Aorta (tissue), 5 donors: Measurements from ENCODE around the gene RNF180. TPM values are rescaled to one million over a fixed set of nuclear protein-coding genes. Genes with fewer than 3 reads are reported as not detected.

ENCODE experiments used
- ATAC-seq: fragments of 200-7000 bp; cut with Tn5 transposase; one replicate; pipeline ENCODE4 v1.9.1; 2022; ENCODE audit warnings: moderate library complexity; ENCODE audit not compliant: low FRiP score
- DNase-seq, 2 donors: peaks; one replicate each; pipeline ENCODE4 v3.0.0-alpha.2; 2020
- H3K27ac ChIP-seq, 2 donors: one replicate each; pipeline ENCODE4 v1.5.1; 2013; ENCODE audit warnings: low read length in 2 of 2, mild to moderate bottlenecking in 2 of 2, moderate library complexity in 2 of 2, control low read depth in 1 of 2, inconsistent platforms in 1 of 2, low read depth in 1 of 2
- H3K27me3 ChIP-seq, 2 donors: one replicate each; pipeline ENCODE4 v1.6.1; 2013; ENCODE audit warnings: control low read depth in 1 of 2, low read length in 1 of 2, mild to moderate bottlenecking in 1 of 2, moderate library complexity in 1 of 2; ENCODE audit not compliant: insufficient read depth in 2 of 2, control insufficient read depth in 1 of 2
- H3K36me3 ChIP-seq, 2 donors: one replicate each; pipeline ENCODE4 v1.6.1; 2013; ENCODE audit warnings: control low read depth in 1 of 2, low read length in 1 of 2, mild to moderate bottlenecking in 1 of 2; ENCODE audit not compliant: insufficient read depth in 2 of 2, control insufficient read depth in 1 of 2
- H3K4me1 ChIP-seq, 2 donors: one replicate each; pipeline ENCODE4 v1.6.1; 2013; ENCODE audit warnings: low read length in 2 of 2, control low read depth in 1 of 2, mild to moderate bottlenecking in 1 of 2, moderate library complexity in 1 of 2; ENCODE audit not compliant: insufficient read depth in 2 of 2, control insufficient read depth in 1 of 2
- H3K4me3 ChIP-seq, 2 donors: one replicate each; pipeline ENCODE4 v1.5.1; 2013; ENCODE audit warnings: low read length in 2 of 2, control low read depth in 1 of 2, mild to moderate bottlenecking in 1 of 2
- H3K9me3 ChIP-seq: one replicate; pipeline ENCODE4 v1.6.1; 2013; ENCODE audit warnings: mild to moderate bottlenecking, low read length; ENCODE audit not compliant: control insufficient read depth
- WGBS, 2 donors: extraction: QIAGEN DNeasy Blood & Tissue Kit; methylation state at CpG; one replicate each; pipeline ENCODE4 v1.1.7; 2013; 5-methylcytosine and 5-hydroxymethylcytosine counted together
- intact Hi-C, 2 donors: fragments of 100-400 bp; cut with DNase I; formaldehyde crosslinking; loops; one replicate each; pipeline versions ENCODE4 v1.14.2 to v1.15.0; 2022
- polyA plus RNA-seq, 2 donors: library from polyadenylated mRNA; stranded (reverse); fragments of 200-250 nt; gene quantifications; one replicate each; pipeline ENCODE4 v1.2.3, GENCODE V29; 2013
- total RNA-seq, 2 donors: library from RNA; stranded (reverse); fragmentation: NEBNext Ultra II Directional; extraction: Animal tissue kit (Norgen Biotek cat#: 25700); gene quantifications; one replicate each; pipeline ENCODE4 v1.2.1, GENCODE V29; 2021
- donor health status: healthy with polysubstance abuse.
- donor health status: Bipolar disorder and iron deficiency.
- donor health status: DM: no; HTN: no; CAD: no.
- donor health status: DM: no; HTN: no; CAD: no.
- donor health status: DM: yes; HTN: yes; CAD: no.

Gene RNF180
- total and polyA plus RNA-seq, 4 donors, result 6.1 to 44.5 (median 19.7) TPM

GRCh38 chr5:64163746-64164145 is 1.9 kb upstream of the RNF180 start:
- WGBS, 2 donors, result 60 to 66% methylated on average over 4 of the region's 4 CpGs
- Histone ChIP-seq H3K27me3 (no peaks in the 10 kb centered on the region), H3K4me3 (no peak overlapping the region), H3K9me3 (no peaks in the 10 kb centered on the region), H3K27ac (peak overlapping the region; percentile 42 to 94), H3K4me1 (no peaks in the 10 kb centered on the region), H3K36me3 (no peaks in the 10 kb centered on the region)
- intact Hi-C loops, result loop anchor here in 1 of 2 donors (10.0 kb wide), 1 partner anchor 341 kb away; the partner anchor contains the start of gene RGS7BP
- no peak for DNase-seq
- no peak for ATAC-seq

- WGBS, 2 donors, result 39 to 58% methylated on average over 1 of the region's 1 CpG
- no peak for DNase-seq
- Histone ChIP-seq H3K4me1 (peaks cover 0 to 2% of the 10 kb centered on the region in 2 donors), H3K4me3 (no peak overlapping the region), H3K9me3 (no peaks in the 10 kb centered on the region), H3K27ac (peak overlapping the region in 1 of 2 donors; percentile 85), H3K27me3 (no peaks in the 10 kb centered on the region), H3K36me3 (no peaks in the 10 kb centered on the region)
- intact Hi-C loops, result loop anchor here in 1 of 2 donors (10.0 kb wide), 1 partner anchor 341 kb away; the partner anchor contains the start of gene RGS7BP
- ATAC-seq, result no peak
Observed at GRCh38 chr5:64164166-64164565, 1.5 kb upstream of the RNF180 start.

GRCh38 chr5:64165160-64165499 is 513 bp upstream of the RNF180 start:
- ATAC-seq (no peak), DNase-seq (no peak)
- Histone ChIP-seq H3K27me3 (no peaks in the 10 kb centered on the region), H3K4me1 (peaks cover 0 to 2% of the 10 kb centered on the region in 2 donors), H3K27ac (peak overlapping the region; percentile 47 to 86), H3K4me3 (peak overlapping the region; percentile 69 to 78), H3K9me3 (no peaks in the 10 kb centered on the region), H3K36me3 (no peaks in the 10 kb centered on the region)
- WGBS, 2 donors, result 4 to 5% methylated on average over 11 of the region's 11 CpGs
- intact Hi-C loops, result loop anchor here in 1 of 2 donors (10.0 kb wide), 1 partner anchor 340 kb away; the partner anchor contains the start of gene RGS7BP

GRCh38 chr5:64166201-64166959 is 737 bp downstream of the RNF180 start:
- DNase-seq (peak in 1 of 2 donors; percentile 51), ATAC-seq (peak; percentile 56)
- Histone ChIP-seq H3K4me1 (peaks cover 0 to 2% of the 10 kb centered on the region in 2 donors), H3K27me3 (no peaks in the 10 kb centered on the region), H3K4me3 (peak overlapping the region; percentile 69 to 78), H3K9me3 (no peaks in the 10 kb centered on the region), H3K27ac (peak overlapping the region; percentile 47 to 86), H3K36me3 (no peaks in the 10 kb centered on the region)
- WGBS, 2 donors, result 3 to 7% methylated on average over 23 of the region's 23 CpGs
- intact Hi-C loops, result loop anchor here in 1 of 2 donors (10.0 kb wide), 1 partner anchor 338 kb away; the partner anchor contains the start of gene RGS7BP

GRCh38 chr5:64176301-64176700 is 10.7 kb downstream of the RNF180 start:
- intact Hi-C loops, result no loop called here
- WGBS, 2 donors, result 72 to 74% methylated on average over 2 of the region's 2 CpGs
- H3K9me3 ChIP-seq, result no peaks in the 10 kb centered on the region
- H3K4me1 ChIP-seq, result peaks cover 4 to 11% of the 10 kb centered on the region in 2 donors
- no peak overlapping the region for H3K27ac ChIP-seq
- H3K27me3 ChIP-seq, result no peaks in the 10 kb centered on the region
- DNase-seq, result no peak
- ATAC-seq, result no peak
- no peak overlapping the region for H3K4me3 ChIP-seq
- H3K36me3 ChIP-seq, result no peaks in the 10 kb centered on the region

GRCh38 chr5:64180661-64181343 is 15.2 kb downstream of the RNF180 start:
- Histone ChIP-seq H3K36me3 (no peaks in the 10 kb centered on the region), H3K4me3 (no peak overlapping the region), H3K4me1 (peaks cover 0 to 4% of the 10 kb centered on the region in 2 donors), H3K27ac (peak overlapping the region in 1 of 2 donors; percentile 48), H3K9me3 (no peaks in the 10 kb centered on the region), H3K27me3 (no peaks in the 10 kb centered on the region)
- ATAC-seq, result peak; percentile 22
- WGBS, 2 donors, result 34 to 42% methylated on average over 8 of the region's 8 CpGs
- intact Hi-C loops, result no loop called here
- no peak for DNase-seq

- DNase-seq (no peak), ATAC-seq (no peak)
- intact Hi-C loops, result no loop called here
- 60% methylated on average over 2 of the region's 2 CpGs for whole genome bisulfite sequencing, 2 donors
- H3K27me3 ChIP-seq, result no peaks in the 10 kb centered on the region
- peaks cover 0 to 4% of the 10 kb centered on the region in 2 donors for H3K4me1 ChIP-seq
- H3K4me3 ChIP-seq, result no peak overlapping the region
- H3K9me3 ChIP-seq, result no peaks in the 10 kb centered on the region
- H3K36me3 ChIP-seq, result no peaks in the 10 kb centered on the region
- H3K27ac ChIP-seq, result no peak overlapping the region
Observed at GRCh38 chr5:64181440-64181839, 15.8 kb downstream of the RNF180 start.

GRCh38 chr5:64183956-64184355 is 18.3 kb downstream of the RNF180 start:
- no peak for ATAC-seq
- H3K36me3 ChIP-seq, result no peaks in the 10 kb centered on the region
- H3K9me3 ChIP-seq, result no peaks in the 10 kb centered on the region
- peaks cover 0 to 4% of the 10 kb centered on the region in 2 donors for H3K4me1 ChIP-seq
- no peak for DNase-seq
- H3K27ac ChIP-seq, result no peak overlapping the region
- intact Hi-C loops, result no loop called here
- H3K4me3 ChIP-seq, result no peak overlapping the region
- WGBS, 2 donors, result 100% methylated on average over 1 of the region's 1 CpG
- H3K27me3 ChIP-seq, result no peaks in the 10 kb centered on the region
